ENCODE data around the gene SEC16A. TPM values are rescaled to one million over a fixed set of nuclear protein-coding genes. Genes with fewer than 3 reads are reported as not detected.

SEC16A gene
- total RNA-seq, 4 donors from 2014 or later: 45.6 to 64.8 (median 56.5) TPM

- ATAC-seq (ENCODE audit: low FRiP score) (no peak), DNase-seq (ENCODE audit: low spot score) (no peak)
- no peak for TF ChIP-seq CTCF (IDR thresholded peaks at IDR 0.05)
These were observed 24.6 kb upstream of the SEC16A start for GRCh38 chr9:136507221-136507991.

GRCh38 chr9:136506425-136506824, 23.6 kb upstream of the SEC16A start:
- TF ChIP-seq CTCF (IDR thresholded peaks at IDR 0.05): no peak
- ATAC-seq (ENCODE audit: low FRiP score) (no peak), DNase-seq (ENCODE audit: low spot score) (no peak)

- TF ChIP-seq CTCF (IDR thresholded peaks at IDR 0.05): no peak
- no peak for ATAC-seq (ENCODE audit: low FRiP score)
- DNase-seq (ENCODE audit: low spot score): no peak
These were observed 22.9 kb upstream of the SEC16A start for GRCh38 chr9:136505406-136506403.

- DNase-seq (ENCODE audit: low spot score): no peak
- no peak for ATAC-seq (ENCODE audit: low FRiP score)
These were observed 21.9 kb upstream of the SEC16A start for GRCh38 chr9:136504512-136505348.

GRCh38 chr9:136502940-136503550, 20.2 kb upstream of the SEC16A start:
- no peak for TF ChIP-seq CTCF (IDR thresholded peaks at IDR 0.05)
- ATAC-seq (ENCODE audit: low FRiP score) (no peak), DNase-seq (ENCODE audit: low spot score) (no peak)

More at GRCh38 chr9:136504512-136505348, 21.9 kb upstream of the SEC16A start:
- no peak for TF ChIP-seq CTCF (IDR thresholded peaks at IDR 0.05)

- TF ChIP-seq CTCF (IDR thresholded peaks at IDR 0.05): no peak
- ATAC-seq (ENCODE audit: low FRiP score): no peak
- no peak for DNase-seq (ENCODE audit: low spot score)
These were observed 19.4 kb upstream of the SEC16A start for GRCh38 chr9:136502196-136502595.

Measured in omental fat pad (tissue), 4 donors.